SK-N-SH (cell line): ENCODE measurements around the gene C2CD4C. TPM values are rescaled to one million over a fixed set of nuclear protein-coding genes. Genes with fewer than 3 reads are reported as not detected.

Source experiments
- CTCF ChIA-PET: fragments of 300-600, 350-600 bp; formaldehyde crosslinking; extraction: SDS; loops from one replicate; lab custom pipeline; 2021; lab: Yijun Ruan, JAX
- POLR2A ChIA-PET: fragments of 350-600 bp; sonication (Branson Sonifier 250); formaldehyde crosslinking; extraction: SDS; loops from one replicate; lab custom pipeline; 2020; ENCODE audit warnings: antibody characterized with exemption, inconsistent platforms; lab: Yijun Ruan, JAX
- DNase-seq: peaks from one replicate; pipeline ENCODE4 v3.0.0; 2012
- H2AFZ ChIP-seq: fragments of 200-600 bp; sonication (generic); 2 replicates; pipeline ENCODE4 v1.8.1; 2016; ENCODE audit warnings: antibody characterized with exemption, mild to moderate bottlenecking, low read depth
- H3F3A ChIP-seq: fragments of 200-600 bp; sonication (generic); replicated peaks from 2 replicates; pipeline ENCODE3; 2016; ENCODE audit warnings: antibody characterized with exemption, mild to moderate bottlenecking; ENCODE audit not compliant: insufficient read depth
- H3K27ac ChIP-seq, 2 experiments: fragments of 200-500 bp in 1 of 2; fragments of 200-600 bp in 1 of 2; sonication (Bioruptor generic) in 1 of 2; sonication (generic), shearing (Covaris generic) in 1 of 2; 2 replicates each; pipeline versions ENCODE4 v1.5.1 to v1.6.1; 2014 to 2016; ENCODE audit warnings: low read depth in 2 of 2, inconsistent platforms in 1 of 2, low read length in 1 of 2, mild to moderate bottlenecking in 1 of 2, mixed read lengths in 1 of 2
- H3K27me3 ChIP-seq: fragments of 200-600 bp; sonication (generic), shearing (Covaris generic); 2 replicates; pipeline ENCODE4 v1.6.1; 2016; ENCODE audit warnings: mixed run types; ENCODE audit not compliant: insufficient read depth
- H3K36me3 ChIP-seq, 2 experiments: fragments of 200-500 bp in 1 of 2; fragments of 200-600 bp in 1 of 2; sonication (Bioruptor generic) in 1 of 2; sonication (generic) in 1 of 2; replicated peaks in 1 of 2; 2 replicates each; pipeline versions ENCODE3 to v1.5.1; 2014 to 2016; ENCODE audit warnings: low read length in 1 of 2, mild to moderate bottlenecking in 1 of 2; ENCODE audit not compliant: insufficient read depth in 2 of 2, control insufficient read depth in 1 of 2
- H3K4me1 ChIP-seq, 2 experiments: fragments of 200-500 bp in 1 of 2; fragments of 200-600 bp in 1 of 2; sonication (Bioruptor generic) in 1 of 2; sonication (generic), shearing (Covaris generic) in 1 of 2; 2 replicates each; pipeline versions ENCODE4 v1.5.1 to v1.6.1; 2014 to 2016; ENCODE audit warnings: low read depth in 1 of 2, low read length in 1 of 2, mixed run types in 1 of 2; ENCODE audit not compliant: insufficient read depth in 2 of 2, control insufficient read depth in 1 of 2
- H3K4me2 ChIP-seq: fragments of 200-600 bp; sonication (generic), shearing (Covaris generic); 2 replicates; pipeline ENCODE4 v1.6.1; 2017; ENCODE audit warnings: mixed run types
- H3K4me3 ChIP-seq, 2 experiments: fragments of 200-500 bp in 1 of 2; fragments of 200-600 bp in 1 of 2; sonication (Bioruptor generic) in 1 of 2; sonication (generic), shearing (Covaris generic) in 1 of 2; 2 replicates each; pipeline versions ENCODE4 v1.5.1 to v1.8.1; 2014 to 2016; ENCODE audit warnings: low read depth in 2 of 2, inconsistent platforms in 1 of 2, low read length in 1 of 2, mild to moderate bottlenecking in 1 of 2, mixed read lengths in 1 of 2, moderate library complexity in 1 of 2
- H3K79me2 ChIP-seq: fragments of 200-600 bp; sonication (generic); 2 replicates; pipeline ENCODE4 v1.8.1; 2017; ENCODE audit warnings: mild to moderate bottlenecking; ENCODE audit not compliant: insufficient read depth
- H3K9ac ChIP-seq: fragments of 200-600 bp; sonication (generic); 2 replicates; pipeline ENCODE4 v1.6.1; 2017; ENCODE audit warnings: mixed run types
- H3K9me2 ChIP-seq: fragments of 200-600 bp; sonication (generic); 2 replicates; pipeline ENCODE4 v1.6.1; 2017; ENCODE audit warnings: mixed run types
- H3K9me3 ChIP-seq: fragments of 200-600 bp; sonication (generic); 2 replicates; pipeline ENCODE4 v1.6.1; 2017; ENCODE audit warnings: mixed run types, mild to moderate bottlenecking, moderate library complexity
- H4K20me1 ChIP-seq: fragments of 200-600 bp; sonication (generic); 2 replicates; pipeline ENCODE4 v1.6.1; 2017; ENCODE audit warnings: mild to moderate bottlenecking, mixed run types; ENCODE audit not compliant: insufficient read depth
- FOXM1 ChIP-seq: IDR thresholded peaks from 2 replicates; pipeline ENCODE4 v1.4.0; 2012; ENCODE audit warnings: low read depth, mild to moderate bottlenecking
- RAD21 ChIP-seq: IDR thresholded peaks from 2 replicates; pipeline ENCODE4 v1.6.1; 2012; ENCODE audit warnings: mild to moderate bottlenecking, low read length
- YY1 ChIP-seq: IDR thresholded peaks from 2 replicates; pipeline ENCODE4 v1.4.0; 2012; ENCODE audit warnings: low read depth, mild to moderate bottlenecking
- WGBS: methylation state at CpG from one replicate; pipeline ENCODE4 v1.1.6; 2017; ENCODE audit warnings: low lambda C conversion rate; 5-methylcytosine and 5-hydroxymethylcytosine counted together
- polyA plus RNA-seq, 3 experiments: library from polyadenylated mRNA; depleted of rRNA; stranded (reverse); fragments of >200 nt; gene quantifications; 2 replicates each; pipeline ENCODE4 v1.2.3, GENCODE V29; 2012
- TF ChIP-seq, protein P1 (sequence below): fragments of 150-350 bp; IDR thresholded peaks from 2 replicates; pipeline ENCODE4 v1.6.1; 2016; ENCODE audit warnings: mild to moderate bottlenecking, low read depth, low read length
- TF ChIP-seq, protein P2 (sequence below): IDR thresholded peaks from 2 replicates; pipeline ENCODE4; 2012

Gene C2CD4C
- polyA plus RNA-seq, 1 of the 3 experiments (the other 2 are of a cell fraction), result 0.23 TPM

DNA sequence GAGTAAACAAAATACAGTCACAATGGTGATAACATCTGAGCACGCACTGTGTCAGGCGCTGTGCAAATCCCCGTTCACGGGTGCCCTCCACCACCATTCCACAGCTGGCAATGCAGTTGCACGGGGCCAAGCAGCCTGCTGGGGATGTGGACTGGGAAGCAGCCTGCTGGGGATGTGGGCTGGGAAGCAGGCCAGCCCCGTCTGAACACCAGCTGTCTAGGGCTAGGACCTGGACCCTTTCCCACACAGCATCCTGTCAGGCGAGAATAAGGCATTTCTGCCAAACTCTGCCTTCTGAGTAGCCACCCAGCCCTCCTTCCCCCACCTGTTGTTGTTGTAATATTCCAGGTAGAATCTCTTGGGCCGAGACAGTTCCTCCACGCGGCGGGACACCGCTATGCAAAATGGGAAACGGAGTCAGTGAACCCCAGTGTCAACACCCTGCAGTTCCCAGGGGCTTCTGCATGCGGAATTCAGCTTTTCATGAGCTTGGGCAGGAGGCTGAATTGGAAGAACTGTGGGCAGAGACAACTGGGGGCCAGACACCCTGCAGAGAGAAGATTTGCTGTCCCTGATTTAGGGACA is 36.5 kb downstream of the C2CD4C start (continued):
- TF ChIP-seq, protein P1, sequence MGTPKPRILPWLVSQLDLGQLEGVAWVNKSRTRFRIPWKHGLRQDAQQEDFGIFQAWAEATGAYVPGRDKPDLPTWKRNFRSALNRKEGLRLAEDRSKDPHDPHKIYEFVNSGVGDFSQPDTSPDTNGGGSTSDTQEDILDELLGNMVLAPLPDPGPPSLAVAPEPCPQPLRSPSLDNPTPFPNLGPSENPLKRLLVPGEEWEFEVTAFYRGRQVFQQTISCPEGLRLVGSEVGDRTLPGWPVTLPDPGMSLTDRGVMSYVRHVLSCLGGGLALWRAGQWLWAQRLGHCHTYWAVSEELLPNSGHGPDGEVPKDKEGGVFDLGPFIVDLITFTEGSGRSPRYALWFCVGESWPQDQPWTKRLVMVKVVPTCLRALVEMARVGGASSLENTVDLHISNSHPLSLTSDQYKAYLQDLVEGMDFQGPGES, result no peak
- TF ChIP-seq FOXM1, result no peak

- H3K4me3 ChIP-seq, result no peak overlapping the region
- 45% methylated on average over 17 of the region's 17 CpGs for WGBS
- no peaks in the 10 kb centered on the region for H3K36me3 ChIP-seq
- TF ChIP-seq YY1 (no peak), RAD21 (peak; percentile 44)
- TF ChIP-seq, all 33 proteins: peak for 1
- H3K4me1 ChIP-seq, result peaks cover 0 to 15% of the 10 kb centered on the region in 2 experiments; a peak in 1 of 4 replicates
- no peaks in the 10 kb centered on the region for H4K20me1 ChIP-seq
- no peaks in the 10 kb centered on the region for H3K79me2 ChIP-seq
- CTCF ChIA-PET, result interaction anchor here (0.9 to 2.0 kb wide), 5 partner anchors 9 to 139 kb away, joined by 3 to 10 read pairs (median 4); no protein-coding TSS in a partner anchor
- H3F3A ChIP-seq, result no peaks in the 10 kb centered on the region
- no peaks in the 10 kb centered on the region for H3K9me2 ChIP-seq
- no peak overlapping the region for H3K4me2 ChIP-seq
- POLR2A ChIA-PET, result no interaction called here
- peak; percentile 72 for DNase-seq
- H3K27ac ChIP-seq, result peak overlapping the region in 1 of 2 experiments; percentile 65; a peak in 2 of 4 replicates
- no peak overlapping the region for H3K9ac ChIP-seq
- no peaks in the 10 kb centered on the region; the same call in 1 of the 2 replicates for H3K27me3 ChIP-seq
- H2AFZ ChIP-seq, result no peak overlapping the region
- H3K9me3 ChIP-seq, result no peaks in the 10 kb centered on the region
These were observed 37.3 kb downstream of the C2CD4C start for GRCh38 chr19:371501-372168.

DNA sequence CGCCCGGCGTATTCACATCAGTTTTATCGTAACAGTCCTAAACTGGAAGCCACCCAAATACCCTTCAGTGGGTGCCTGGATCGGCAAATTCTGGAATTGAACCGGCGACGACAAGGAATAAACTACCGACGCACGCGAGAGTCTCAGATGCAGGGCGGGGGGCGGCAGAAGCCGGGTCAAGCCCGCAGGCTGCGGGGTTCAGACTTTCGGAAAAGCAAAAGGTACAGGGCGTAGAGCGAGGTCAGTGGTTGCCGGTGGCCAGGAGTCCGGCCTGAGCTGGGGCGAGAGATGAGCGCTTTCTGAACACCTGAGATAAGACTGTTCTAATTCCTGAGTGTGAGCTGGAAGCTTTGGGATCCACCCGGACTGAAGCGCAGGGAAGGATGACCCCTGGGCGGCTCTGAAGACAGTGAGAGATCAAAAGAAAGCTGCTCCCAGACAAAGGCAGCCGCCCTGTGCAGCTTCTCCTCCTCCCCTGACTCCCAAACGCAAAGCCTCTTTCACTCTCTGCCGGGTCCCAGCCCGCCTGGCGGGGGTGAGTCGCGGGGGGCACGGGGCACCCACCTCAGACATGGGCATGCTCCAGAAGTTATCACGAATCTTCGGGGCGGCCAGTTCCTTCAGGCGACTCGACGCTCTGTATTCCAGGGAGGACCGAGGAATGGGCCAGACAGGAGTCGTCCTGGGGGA is 38.2 kb downstream of the C2CD4C start:
- Histone ChIP-seq H3K4me3 (no peak overlapping the region), H4K20me1 (no peaks in the 10 kb centered on the region), H3K9me2 (no peaks in the 10 kb centered on the region), H3K79me2 (no peaks in the 10 kb centered on the region), H3K36me3 (no peaks in the 10 kb centered on the region), H3K9me3 (no peaks in the 10 kb centered on the region), H3K27ac (no peak overlapping the region), H3K27me3 (no peaks in the 10 kb centered on the region; the same call in 1 of the 2 replicates), H2AFZ (no peak overlapping the region), H3F3A (no peaks in the 10 kb centered on the region), H3K4me2 (no peak overlapping the region), H3K9ac (no peak overlapping the region), H3K4me1 (peaks cover 0 to 15% of the 10 kb centered on the region in 2 experiments; a peak in 1 of 4 replicates)
- WGBS, result 82% methylated on average over 34 of the region's 43 CpGs
- no peak for DNase-seq
- POLR2A ChIA-PET, result no interaction called here
- TF ChIP-seq, protein P2, sequence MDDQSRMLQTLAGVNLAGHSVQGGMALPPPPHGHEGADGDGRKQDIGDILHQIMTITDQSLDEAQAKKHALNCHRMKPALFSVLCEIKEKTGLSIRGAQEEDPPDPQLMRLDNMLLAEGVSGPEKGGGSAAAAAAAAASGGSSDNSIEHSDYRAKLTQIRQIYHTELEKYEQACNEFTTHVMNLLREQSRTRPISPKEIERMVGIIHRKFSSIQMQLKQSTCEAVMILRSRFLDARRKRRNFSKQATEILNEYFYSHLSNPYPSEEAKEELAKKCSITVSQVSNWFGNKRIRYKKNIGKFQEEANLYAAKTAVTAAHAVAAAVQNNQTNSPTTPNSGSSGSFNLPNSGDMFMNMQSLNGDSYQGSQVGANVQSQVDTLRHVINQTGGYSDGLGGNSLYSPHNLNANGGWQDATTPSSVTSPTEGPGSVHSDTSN, result no peak
- CTCF ChIA-PET, result interaction anchor here (0.9 to 2.0 kb wide), 4 partner anchors 8 to 140 kb away, joined by 4 to 10 read pairs (median 6); no protein-coding TSS in a partner anchor
